K562 (cell line): ENCODE data around the gene IMPDH2. TPM values are rescaled to one million over a fixed set of nuclear protein-coding genes. Genes with fewer than 3 reads are reported as not detected.

Source experiments
- CHD1 ChIP-seq: fragments of 200-600 bp; sonication (generic); IDR thresholded peaks from one replicate; pipeline ENCODE4 v1.6.1; 2012; ENCODE audit warnings: mild to moderate bottlenecking, moderate library complexity, low read length, inconsistent platforms
- DMBX1 ChIP-seq: fragments of 250-450 bp; sonication (Bioruptor Pico); IDR thresholded peaks from 2 replicates; pipeline ENCODE4 v1.8.0; 2022; ENCODE audit warnings: inconsistent platforms, mild to moderate bottlenecking, moderate library complexity, borderline replicate concordance
- HDAC1 ChIP-seq, 2 experiments: fragments of 450-650 bp; IDR thresholded peaks; 2 replicates each; pipeline ENCODE4 v1.6.1; 2016 to 2017; ENCODE audit warnings: inconsistent platforms in 1 of 2, mild to moderate bottlenecking in 1 of 2, moderate library complexity in 1 of 2
- MCM3 ChIP-seq: fragments of 450-650 bp; IDR thresholded peaks from 2 replicates; pipeline ENCODE4 v1.6.1; 2016
- NCOR1 ChIP-seq: fragments of 450-650 bp; IDR thresholded peaks from 2 replicates; pipeline ENCODE4 v1.6.1; 2016; ENCODE audit warnings: mild to moderate bottlenecking, moderate library complexity
- PCBP1 ChIP-seq: fragments of 200-400 bp; formaldehyde crosslinking; IDR thresholded peaks from 2 replicates; pipeline ENCODE4 v1.6.1; 2018; ENCODE audit warnings: mild to moderate bottlenecking, low read depth, low read length; ENCODE audit not compliant: poor library complexity, severe bottlenecking
- PTTG1 ChIP-seq: fragments of 450-650 bp; IDR thresholded peaks from 2 replicates; pipeline ENCODE4 v1.6.1; 2016; ENCODE audit warnings: low read depth, mild to moderate bottlenecking, missing genetic modification characterization, missing compliant biosample characterization
- SIN3A ChIP-seq, 2 experiments: fragments of 150-350 bp in 1 of 2; IDR thresholded peaks; 2 replicates each; pipeline ENCODE4 v1.6.1; 2011 to 2016; ENCODE audit warnings: borderline replicate concordance in 2 of 2, low read depth in 2 of 2, low read length in 2 of 2, mild to moderate bottlenecking in 2 of 2, moderate library complexity in 2 of 2; ENCODE audit not compliant: control insufficient read depth in 1 of 2
- SP2 ChIP-seq: IDR thresholded peaks from 2 replicates; pipeline ENCODE4 v1.6.1; 2011; ENCODE audit warnings: mild to moderate bottlenecking, low read depth, low read length, moderate library complexity; ENCODE audit not compliant: poor library complexity, severe bottlenecking; ENCODE audit errors: extremely low read depth
- TOE1 ChIP-seq, 2 experiments: fragments of 450-650 bp in 1 of 2; sonication (generic) in 1 of 2; formaldehyde crosslinking in 1 of 2; IDR thresholded peaks; 2 replicates each; pipeline versions ENCODE4 v1.7.1 to v1.8.0; 2016 to 2022; ENCODE audit warnings: borderline replicate concordance in 2 of 2, mild to moderate bottlenecking in 2 of 2, antibody characterized with exemption in 1 of 2, inconsistent platforms in 1 of 2, low read depth in 1 of 2, missing genetic modification reagents in 1 of 2, moderate library complexity in 1 of 2
- ZNF232 ChIP-seq: sonication (generic); formaldehyde crosslinking; IDR thresholded peaks from 2 replicates; pipeline ENCODE4 v1.8.0; 2022; ENCODE audit warnings: mild to moderate bottlenecking, missing genetic modification reagents
- ZNF280A ChIP-seq: fragments of 450-650 bp; IDR thresholded peaks from 2 replicates; pipeline ENCODE4 v1.6.1; 2018; ENCODE audit warnings: mild to moderate bottlenecking, low read depth; ENCODE audit not compliant: partially characterized antibody
- ZNF76 ChIP-seq: fragments of 250-450 bp; sonication (Bioruptor Pico); IDR thresholded peaks from 2 replicates; pipeline ENCODE4 v1.4.0; 2020; ENCODE audit warnings: mild to moderate bottlenecking, moderate library complexity, borderline replicate concordance
- polyA plus RNA-seq, 8 experiments: library from polyadenylated mRNA; depleted of rRNA in 4 of 8; stranded (reverse) in 5 of 8; unstranded in 3 of 8; fragments of >200 nt; fragmentation: Nextera tagmentation in 2 of 8; fragmentation: Illumina TruSeq in 1 of 8; extraction: Ambion mirVana in 2 of 8; extraction: Trizol in 1 of 8; gene quantifications; 2 replicates each; pipeline versions ENCODE4 v1.2.1 to v1.2.3, GENCODE V29; 2011 to 2014; ENCODE audit warnings: inconsistent platforms in 1 of 8, missing spikeins in 1 of 8
- total RNA-seq, 7 experiments: library from RNA; depleted of rRNA in 6 of 7; stranded (reverse); fragments of >200 nt in 6 of 7; fragmentation: Illumina TruSeq in 2 of 7; extraction: Trizol in 2 of 7; gene quantifications; 2 replicates each; pipeline versions ENCODE4 v1.2.1 to v1.2.3, GENCODE V29; 2011 to 2021; ENCODE audit warnings: low replicate concordance in 1 of 7
- TF ChIP-seq, protein P1 (sequence below): IDR thresholded peaks from 2 replicates; pipeline ENCODE4 v1.6.1; 2016; ENCODE audit warnings: missing genetic modification characterization, missing compliant biosample characterization
- TF ChIP-seq, protein P2 (sequence below): fragments of 250-450 bp; sonication (Bioruptor Pico); IDR thresholded peaks from 2 replicates; pipeline ENCODE4 v1.8.0; 2021; ENCODE audit warnings: mild to moderate bottlenecking, moderate library complexity
- TF ChIP-seq, protein P3 (sequence below): fragments of 450-650 bp; IDR thresholded peaks from 2 replicates; pipeline ENCODE4 v1.6.1; 2016; ENCODE audit warnings: borderline replicate concordance
- TF ChIP-seq, protein P4 (sequence below): fragments of 250-450 bp; sonication (Bioruptor Pico); IDR thresholded peaks from 2 replicates; pipeline ENCODE4 v1.4.0; 2020

The IMPDH2 gene
- total and polyA plus RNA-seq, 9 of the 15 experiments (the other 6 are each of a cell fraction or from before 2014, with no cell fraction given), result 318 to 507 (median 366) TPM

DNA sequence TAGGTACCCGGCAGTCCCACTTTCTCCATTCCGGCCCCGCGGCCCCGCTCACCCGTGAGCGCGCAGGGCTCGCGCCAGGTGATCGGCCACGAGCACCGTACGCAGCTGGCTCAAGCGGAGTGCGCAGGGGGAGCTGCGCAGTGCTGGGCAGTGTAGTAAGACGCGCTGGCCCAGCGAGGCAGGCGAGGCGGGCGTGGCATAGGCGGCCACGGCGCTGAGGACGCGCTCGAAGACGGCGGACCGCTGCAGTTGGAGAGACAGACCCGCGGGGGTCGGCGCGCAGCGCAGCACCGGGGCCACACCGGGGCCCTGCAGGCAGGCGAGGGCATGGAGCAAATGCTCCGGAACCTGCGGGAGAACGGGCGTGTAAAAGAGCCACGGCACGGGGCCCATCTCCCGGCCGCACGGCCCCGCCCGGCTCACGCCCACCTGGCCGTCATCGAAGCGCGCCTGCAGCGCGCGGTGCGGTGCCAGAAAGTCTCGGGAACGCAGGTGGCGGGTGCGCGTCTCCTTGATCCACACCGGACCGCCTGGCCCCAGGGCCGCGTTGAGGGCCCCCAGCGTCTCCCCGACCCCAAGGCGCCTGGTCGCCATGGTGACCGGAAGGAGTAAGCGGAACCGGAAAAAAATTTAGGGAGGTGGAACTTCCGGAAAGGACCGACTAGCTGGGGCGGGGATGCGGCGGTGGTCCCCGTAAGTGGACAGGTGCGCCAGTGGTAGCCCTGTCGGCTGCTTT is 11.1 kb downstream of the IMPDH2 start, which contains the start of gene DALRD3 (continued):
- TF ChIP-seq, protein P1, sequence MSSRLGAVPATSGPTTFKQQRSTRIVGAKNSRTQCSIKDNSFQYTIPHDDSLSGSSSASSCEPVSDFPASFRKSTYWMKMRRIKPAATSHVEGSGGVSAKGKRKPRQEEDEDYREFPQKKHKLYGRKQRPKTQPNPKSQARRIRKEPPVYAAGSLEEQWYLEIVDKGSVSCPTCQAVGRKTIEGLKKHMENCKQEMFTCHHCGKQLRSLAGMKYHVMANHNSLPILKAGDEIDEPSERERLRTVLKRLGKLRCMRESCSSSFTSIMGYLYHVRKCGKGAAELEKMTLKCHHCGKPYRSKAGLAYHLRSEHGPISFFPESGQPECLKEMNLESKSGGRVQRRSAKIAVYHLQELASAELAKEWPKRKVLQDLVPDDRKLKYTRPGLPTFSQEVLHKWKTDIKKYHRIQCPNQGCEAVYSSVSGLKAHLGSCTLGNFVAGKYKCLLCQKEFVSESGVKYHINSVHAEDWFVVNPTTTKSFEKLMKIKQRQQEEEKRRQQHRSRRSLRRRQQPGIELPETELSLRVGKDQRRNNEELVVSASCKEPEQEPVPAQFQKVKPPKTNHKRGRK (tag), result no peak
- TF ChIP-seq ZNF280A (no peak), ZNF232 (CRISPR knock-in tag) (no peak), PTTG1 (tag) (no peak), TOE1 (IDR thresholded peaks at IDR 0.05; ENCODE audit: borderline replicate concordance) (no peak), TOE1 (CRISPR knock-in tag; IDR thresholded peaks at IDR 0.05; ENCODE audit: borderline replicate concordance, low read depth) (no peak), ZNF76 (CRISPR knock-in tag) (no peak), MCM3 (no peak), DMBX1 (CRISPR knock-in tag) (0 out of 2 replicates have a peak, but pooled peaks have one; percentile 35), NCOR1 (no peak), CHD1 (peak; percentile 43), HDAC1 (IDR thresholded peaks at IDR 0.05) (peak in 1 of 2 experiments; percentile 74; a peak in 2 of 4 replicates), SP2 (no peak), PCBP1 (peak; percentile 45), SIN3A (IDR thresholded peaks at IDR 0.05; ENCODE audit: borderline replicate concordance in 2 of 2, control insufficient read depth in 1 of 2, low read depth in 2 of 2, low read length in 2 of 2) (peak; percentile 83 to 91; a peak in 2 of 4 replicates)
- TF ChIP-seq, protein P2, sequence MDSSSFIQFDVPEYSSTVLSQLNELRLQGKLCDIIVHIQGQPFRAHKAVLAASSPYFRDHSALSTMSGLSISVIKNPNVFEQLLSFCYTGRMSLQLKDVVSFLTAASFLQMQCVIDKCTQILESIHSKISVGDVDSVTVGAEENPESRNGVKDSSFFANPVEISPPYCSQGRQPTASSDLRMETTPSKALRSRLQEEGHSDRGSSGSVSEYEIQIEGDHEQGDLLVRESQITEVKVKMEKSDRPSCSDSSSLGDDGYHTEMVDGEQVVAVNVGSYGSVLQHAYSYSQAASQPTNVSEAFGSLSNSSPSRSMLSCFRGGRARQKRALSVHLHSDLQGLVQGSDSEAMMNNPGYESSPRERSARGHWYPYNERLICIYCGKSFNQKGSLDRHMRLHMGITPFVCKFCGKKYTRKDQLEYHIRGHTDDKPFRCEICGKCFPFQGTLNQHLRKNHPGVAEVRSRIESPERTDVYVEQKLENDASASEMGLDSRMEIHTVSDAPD (CRISPR knock-in tag), result no peak
- TF ChIP-seq, protein P3, sequence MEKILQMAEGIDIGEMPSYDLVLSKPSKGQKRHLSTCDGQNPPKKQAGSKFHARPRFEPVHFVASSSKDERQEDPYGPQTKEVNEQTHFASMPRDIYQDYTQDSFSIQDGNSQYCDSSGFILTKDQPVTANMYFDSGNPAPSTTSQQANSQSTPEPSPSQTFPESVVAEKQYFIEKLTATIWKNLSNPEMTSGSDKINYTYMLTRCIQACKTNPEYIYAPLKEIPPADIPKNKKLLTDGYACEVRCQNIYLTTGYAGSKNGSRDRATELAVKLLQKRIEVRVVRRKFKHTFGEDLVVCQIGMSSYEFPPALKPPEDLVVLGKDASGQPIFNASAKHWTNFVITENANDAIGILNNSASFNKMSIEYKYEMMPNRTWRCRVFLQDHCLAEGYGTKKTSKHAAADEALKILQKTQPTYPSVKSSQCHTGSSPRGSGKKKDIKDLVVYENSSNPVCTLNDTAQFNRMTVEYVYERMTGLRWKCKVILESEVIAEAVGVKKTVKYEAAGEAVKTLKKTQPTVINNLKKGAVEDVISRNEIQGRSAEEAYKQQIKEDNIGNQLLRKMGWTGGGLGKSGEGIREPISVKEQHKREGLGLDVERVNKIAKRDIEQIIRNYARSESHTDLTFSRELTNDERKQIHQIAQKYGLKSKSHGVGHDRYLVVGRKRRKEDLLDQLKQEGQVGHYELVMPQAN, result peak; percentile 76; the same call in 1 of the 2 replicates
- TF ChIP-seq, protein P4, sequence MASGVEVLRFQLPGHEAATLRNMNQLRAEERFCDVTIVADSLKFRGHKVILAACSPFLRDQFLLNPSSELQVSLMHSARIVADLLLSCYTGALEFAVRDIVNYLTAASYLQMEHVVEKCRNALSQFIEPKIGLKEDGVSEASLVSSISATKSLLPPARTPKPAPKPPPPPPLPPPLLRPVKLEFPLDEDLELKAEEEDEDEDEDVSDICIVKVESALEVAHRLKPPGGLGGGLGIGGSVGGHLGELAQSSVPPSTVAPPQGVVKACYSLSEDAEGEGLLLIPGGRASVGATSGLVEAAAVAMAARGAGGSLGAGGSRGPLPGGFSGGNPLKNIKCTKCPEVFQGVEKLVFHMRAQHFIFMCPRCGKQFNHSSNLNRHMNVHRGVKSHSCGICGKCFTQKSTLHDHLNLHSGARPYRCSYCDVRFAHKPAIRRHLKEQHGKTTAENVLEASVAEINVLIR (CRISPR knock-in tag), result peak; percentile 75; the same call in 1 of the 2 replicates
